PFSK-1 (cell line): ENCODE results near the gene RPS15.

Experiments used
- FOXP2 ChIP-seq: optimal IDR thresholded peaks from 2 replicates; pipeline ENCODE3; 2011; ENCODE audit warnings: borderline replicate concordance, control low read depth, inconsistent platforms; ENCODE audit not compliant: insufficient read depth; ENCODE audit errors: extremely low read length, extremely low read depth
- POLR2AphosphoS5 ChIP-seq: IDR thresholded peaks from 2 replicates; pipeline ENCODE4 v1.6.1; 2012; ENCODE audit warnings: low read depth, mild to moderate bottlenecking, control low read depth, low read length, moderate library complexity
- SIN3A ChIP-seq: IDR thresholded peaks from 2 replicates; pipeline ENCODE4 v1.6.1; 2012; ENCODE audit warnings: mild to moderate bottlenecking, low read length, moderate library complexity, borderline replicate concordance; ENCODE audit not compliant: insufficient read depth
- TAF1 ChIP-seq: IDR thresholded peaks from 2 replicates; pipeline ENCODE4 v1.6.1; 2012; ENCODE audit warnings: low read length, control low read depth, borderline replicate concordance; ENCODE audit not compliant: insufficient read depth
- TF ChIP-seq, protein P1 (sequence below), 2 experiments: IDR thresholded peaks; 2 replicates each; pipeline versions ENCODE4 v1.6.1 to v1.8.0; 2011 to 2012; ENCODE audit warnings: low read depth in 2 of 2, low read length in 2 of 2, control low read depth in 1 of 2, inconsistent platforms in 1 of 2, mild to moderate bottlenecking in 1 of 2, moderate library complexity in 1 of 2; ENCODE audit not compliant: insufficient read depth in 1 of 2

DNA sequence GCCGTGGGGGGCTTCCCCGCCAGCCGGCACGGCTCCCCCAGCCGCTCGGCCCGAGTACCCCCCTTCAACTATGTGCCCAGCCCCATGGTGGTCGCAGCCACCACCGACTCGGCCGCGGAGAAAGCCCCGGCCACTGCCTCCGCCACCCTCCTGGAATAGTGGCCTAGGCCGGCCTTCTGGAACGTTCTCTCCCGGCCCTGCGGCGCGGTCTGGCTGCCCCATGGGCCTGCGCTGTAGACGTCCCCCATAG lies 31.8 kb downstream of the RPS15 start:
- no peak for TF ChIP-seq POLR2AphosphoS5
- TF ChIP-seq TAF1: no peak
- TF ChIP-seq, protein P1, sequence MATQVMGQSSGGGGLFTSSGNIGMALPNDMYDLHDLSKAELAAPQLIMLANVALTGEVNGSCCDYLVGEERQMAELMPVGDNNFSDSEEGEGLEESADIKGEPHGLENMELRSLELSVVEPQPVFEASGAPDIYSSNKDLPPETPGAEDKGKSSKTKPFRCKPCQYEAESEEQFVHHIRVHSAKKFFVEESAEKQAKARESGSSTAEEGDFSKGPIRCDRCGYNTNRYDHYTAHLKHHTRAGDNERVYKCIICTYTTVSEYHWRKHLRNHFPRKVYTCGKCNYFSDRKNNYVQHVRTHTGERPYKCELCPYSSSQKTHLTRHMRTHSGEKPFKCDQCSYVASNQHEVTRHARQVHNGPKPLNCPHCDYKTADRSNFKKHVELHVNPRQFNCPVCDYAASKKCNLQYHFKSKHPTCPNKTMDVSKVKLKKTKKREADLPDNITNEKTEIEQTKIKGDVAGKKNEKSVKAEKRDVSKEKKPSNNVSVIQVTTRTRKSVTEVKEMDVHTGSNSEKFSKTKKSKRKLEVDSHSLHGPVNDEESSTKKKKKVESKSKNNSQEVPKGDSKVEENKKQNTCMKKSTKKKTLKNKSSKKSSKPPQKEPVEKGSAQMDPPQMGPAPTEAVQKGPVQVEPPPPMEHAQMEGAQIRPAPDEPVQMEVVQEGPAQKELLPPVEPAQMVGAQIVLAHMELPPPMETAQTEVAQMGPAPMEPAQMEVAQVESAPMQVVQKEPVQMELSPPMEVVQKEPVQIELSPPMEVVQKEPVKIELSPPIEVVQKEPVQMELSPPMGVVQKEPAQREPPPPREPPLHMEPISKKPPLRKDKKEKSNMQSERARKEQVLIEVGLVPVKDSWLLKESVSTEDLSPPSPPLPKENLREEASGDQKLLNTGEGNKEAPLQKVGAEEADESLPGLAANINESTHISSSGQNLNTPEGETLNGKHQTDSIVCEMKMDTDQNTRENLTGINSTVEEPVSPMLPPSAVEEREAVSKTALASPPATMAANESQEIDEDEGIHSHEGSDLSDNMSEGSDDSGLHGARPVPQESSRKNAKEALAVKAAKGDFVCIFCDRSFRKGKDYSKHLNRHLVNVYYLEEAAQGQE (IDR thresholded peaks at IDR 0.05; ENCODE audit: insufficient read depth in 1 of 2, low read depth in 2 of 2, low read length in 2 of 2): no peak
- TF ChIP-seq SIN3A: no peak
- no peak for TF ChIP-seq FOXP2
